ENCODE data around the gene PISD.
A peak's percentile ranks its signal among the peaks of the same experiment; 100 is the strongest.

PISD gene

GRCh38 chr22:31652911-31653684 lies 8.9 kb downstream of the PISD start:
- DNase-seq (ENCODE audit: low read depth in 2 of 2) = no peak

- no peak for DNase-seq (ENCODE audit: low read depth in 2 of 2)
These were observed 9.9 kb downstream of the PISD start for GRCh38 chr22:31652088-31652487.

GRCh38 chr22:31651664-31652063 lies 10.4 kb downstream of the PISD start:
- DNase-seq (ENCODE audit: low read depth in 2 of 2) = no peak

- no peak for DNase-seq (ENCODE audit: low read depth in 2 of 2)
These were observed 11.6 kb downstream of the PISD start for GRCh38 chr22:31650391-31650790.

GRCh38 chr22:31647523-31648320 lies 14.3 kb downstream of the PISD start:
- DNase-seq (ENCODE audit: low read depth in 2 of 2) = no peak

- DNase-seq (ENCODE audit: low read depth in 2 of 2) = no peak
These were observed 14.9 kb downstream of the PISD start for GRCh38 chr22:31647066-31647465.

- DNase-seq (ENCODE audit: low read depth in 2 of 2) = no peak
These were observed 15.6 kb downstream of the PISD start for GRCh38 chr22:31646186-31647019.

- DNase-seq (ENCODE audit: low read depth in 2 of 2) = no peak
These were observed 22.5 kb downstream of the PISD start for GRCh38 chr22:31639436-31640039.

GRCh38 chr22:31637891-31638618 lies 24.0 kb downstream of the PISD start:
- DNase-seq (ENCODE audit: low read depth in 2 of 2) = no peak

- DNase-seq (ENCODE audit: low read depth in 2 of 2) = no peak
These were observed 24.5 kb downstream of the PISD start for GRCh38 chr22:31637447-31637890.

GRCh38 chr22:31635638-31636306 lies 26.2 kb downstream of the PISD start:
- no peak for DNase-seq (ENCODE audit: low read depth in 2 of 2)

GRCh38 chr22:31631436-31631835 lies 30.6 kb downstream of the PISD start:
- DNase-seq (ENCODE audit: low read depth in 2 of 2) = no peak

GRCh38 chr22:31630331-31631329 lies 31.4 kb downstream of the PISD start:
- peak; percentile 69 to 82 for DNase-seq (ENCODE audit: low read depth in 2 of 2)

GRCh38 chr22:31629741-31630184 lies 32.3 kb downstream of the PISD start:
- DNase-seq (ENCODE audit: low read depth in 2 of 2) = no peak

GRCh38 chr22:31628969-31629708 lies 32.9 kb downstream of the PISD start:
- DNase-seq (ENCODE audit: low read depth in 2 of 2) = no peak

- no peak for DNase-seq (ENCODE audit: low read depth in 2 of 2)
These were observed 33.7 kb downstream of the PISD start for GRCh38 chr22:31628362-31628761.

GRCh38 chr22:31627223-31627731 lies 34.7 kb downstream of the PISD start:
- no peak for DNase-seq (ENCODE audit: low read depth in 2 of 2)

All from activated CD8-positive, alpha-beta memory T cell treated with anti-CD3 and anti-CD28 coated beads for 4 hours (primary cell).